Measurements from ENCODE around the gene FLYWCH2.
A peak's percentile ranks its signal among the peaks of the same experiment; 100 is the strongest.

Gene FLYWCH2

DNA sequence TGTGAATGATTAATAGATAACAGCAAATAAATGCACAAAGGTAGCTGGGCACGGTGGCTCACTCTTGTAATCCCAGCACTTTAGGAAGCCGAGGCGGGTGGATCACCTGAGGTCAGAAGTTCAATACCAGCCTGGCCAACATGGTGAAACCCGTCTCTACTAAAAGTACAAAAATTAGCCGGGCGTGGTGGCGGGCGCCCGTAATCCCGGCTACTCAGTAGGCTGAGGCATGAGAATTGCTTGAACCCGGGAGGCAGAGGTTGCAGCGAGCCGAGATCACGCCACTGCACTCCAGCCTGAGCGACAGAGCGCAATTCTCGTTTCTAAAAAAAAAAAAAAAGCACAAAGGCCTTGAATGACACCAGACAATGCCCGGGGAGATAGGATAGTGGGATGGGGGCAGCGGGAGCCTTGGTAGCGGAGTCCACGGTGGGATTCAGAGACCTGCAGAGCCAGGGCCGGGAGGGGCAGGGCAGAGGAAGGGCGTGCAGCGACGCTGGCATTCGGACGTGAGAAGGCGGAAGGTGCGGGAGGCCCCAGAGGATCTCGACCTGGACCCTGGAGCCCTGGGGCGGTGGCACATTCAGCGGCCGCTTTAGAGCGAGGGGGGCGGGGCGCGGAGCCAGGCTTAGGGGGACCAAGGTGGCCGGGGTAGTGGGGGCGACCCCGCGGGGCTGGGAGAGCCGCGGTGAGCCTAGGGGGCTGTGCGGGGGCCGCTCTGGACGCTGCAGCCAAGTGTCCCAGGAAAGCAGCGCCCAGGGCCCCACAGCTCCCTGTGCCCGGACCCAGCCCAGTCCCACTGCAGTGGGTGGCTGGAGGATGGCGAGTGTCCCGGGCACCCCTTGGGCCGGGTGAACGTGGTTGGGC is 999 bp upstream of the FLYWCH2 start:
- DNase-seq (ENCODE audit: low spot score), result peak; percentile 27

DNA sequence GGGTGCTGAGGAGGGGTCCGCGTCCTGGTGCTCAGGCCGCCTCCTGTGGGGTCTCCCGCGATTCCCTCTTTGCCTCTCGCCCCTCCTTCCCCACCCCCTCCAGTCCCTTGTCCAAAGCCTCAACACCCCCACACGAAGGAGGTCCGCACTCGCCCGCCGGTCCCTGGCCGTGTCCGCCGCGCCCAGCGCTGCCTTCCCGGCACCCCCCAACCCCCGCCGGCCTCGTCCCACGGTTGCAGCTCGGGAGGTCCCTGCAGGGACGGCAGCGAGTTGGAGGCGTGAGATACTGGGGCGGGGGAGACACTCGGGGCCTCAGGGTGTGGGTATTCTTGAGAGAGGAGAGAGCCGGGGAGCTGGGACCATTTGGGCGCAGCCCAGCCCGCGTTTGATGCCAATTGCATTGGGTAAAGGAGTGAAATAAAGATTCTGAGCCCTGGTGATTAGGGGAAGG is 468 bp downstream of the FLYWCH2 start:
- DNase-seq (ENCODE audit: low spot score), result peak; percentile 21

DNA sequence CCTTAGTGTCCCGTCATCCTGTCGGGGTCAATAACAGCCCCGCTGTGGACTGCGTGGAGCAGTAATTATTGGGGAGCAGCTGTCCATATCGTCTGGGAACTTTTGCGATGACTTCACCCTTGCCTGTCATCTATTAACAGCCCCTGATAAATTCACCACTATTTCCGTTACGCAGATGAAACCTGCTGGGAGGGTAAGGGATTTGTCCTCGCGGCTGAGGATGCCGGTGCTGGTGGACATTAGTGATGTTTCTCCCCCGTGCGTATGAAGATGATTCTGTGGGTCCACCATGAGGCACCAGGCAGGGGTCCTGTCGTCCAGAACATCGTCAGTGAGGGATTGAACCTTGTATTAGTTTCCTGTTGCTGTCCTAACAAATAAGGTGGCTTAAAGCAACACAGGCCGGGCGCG is 1.0 kb downstream of the FLYWCH2 start:
- no peak for DNase-seq (ENCODE audit: low spot score)

- no peak for DNase-seq (ENCODE audit: low spot score)
Observed at GRCh38 chr16:2894231-2894630, 11.2 kb downstream of the FLYWCH2 start.

DNA sequence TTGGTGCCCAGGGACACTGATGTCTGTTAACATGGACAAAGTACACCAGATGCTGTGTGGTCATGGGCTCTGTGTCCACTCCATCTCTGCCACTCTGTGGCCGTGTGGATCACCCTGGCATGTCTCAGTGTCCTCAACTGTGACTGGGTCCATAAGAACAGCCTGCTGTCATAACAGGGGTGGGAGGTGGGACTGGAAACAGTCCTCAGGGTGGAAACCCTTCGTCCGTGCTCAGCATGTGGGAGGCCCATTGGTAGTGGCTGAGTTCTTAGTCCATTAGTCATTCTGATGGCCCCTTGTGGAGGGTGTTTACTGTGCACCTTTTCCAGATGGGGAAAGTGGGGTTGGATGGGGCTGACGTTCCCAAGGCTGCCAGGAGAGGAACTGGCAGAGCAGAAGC is 12.8 kb downstream of the FLYWCH2 start:
- DNase-seq (ENCODE audit: low spot score), result no peak

- DNase-seq (ENCODE audit: low spot score), result no peak
Observed at GRCh38 chr16:2896480-2897010, 13.5 kb downstream of the FLYWCH2 start.

- DNase-seq (ENCODE audit: low spot score), result no peak
Observed at GRCh38 chr16:2897110-2897509, 14.1 kb downstream of the FLYWCH2 start.

GRCh38 chr16:2898831-2899563 is 16.0 kb downstream of the FLYWCH2 start:
- no peak for DNase-seq (ENCODE audit: low spot score)

GRCh38 chr16:2899564-2900072 is 16.6 kb downstream of the FLYWCH2 start:
- no peak for DNase-seq (ENCODE audit: low spot score)

GRCh38 chr16:2900526-2901075 is 17.6 kb downstream of the FLYWCH2 start:
- no peak for DNase-seq (ENCODE audit: low spot score)

GRCh38 chr16:2902337-2903130 is 19.5 kb downstream of the FLYWCH2 start:
- DNase-seq (ENCODE audit: low spot score), result no peak

- DNase-seq (ENCODE audit: low spot score), result peak; percentile 89
Observed at GRCh38 chr16:2904100-2904921, 21.3 kb downstream of the FLYWCH2 start.

GRCh38 chr16:2904922-2905240 is 21.9 kb downstream of the FLYWCH2 start:
- no peak for DNase-seq (ENCODE audit: low spot score)

- DNase-seq (ENCODE audit: low spot score), result peak; percentile 100
Observed at GRCh38 chr16:2905241-2905987, 22.4 kb downstream of the FLYWCH2 start.

- DNase-seq (ENCODE audit: low spot score), result no peak
Observed at GRCh38 chr16:2905988-2906387, 23.0 kb downstream of the FLYWCH2 start.

DNA sequence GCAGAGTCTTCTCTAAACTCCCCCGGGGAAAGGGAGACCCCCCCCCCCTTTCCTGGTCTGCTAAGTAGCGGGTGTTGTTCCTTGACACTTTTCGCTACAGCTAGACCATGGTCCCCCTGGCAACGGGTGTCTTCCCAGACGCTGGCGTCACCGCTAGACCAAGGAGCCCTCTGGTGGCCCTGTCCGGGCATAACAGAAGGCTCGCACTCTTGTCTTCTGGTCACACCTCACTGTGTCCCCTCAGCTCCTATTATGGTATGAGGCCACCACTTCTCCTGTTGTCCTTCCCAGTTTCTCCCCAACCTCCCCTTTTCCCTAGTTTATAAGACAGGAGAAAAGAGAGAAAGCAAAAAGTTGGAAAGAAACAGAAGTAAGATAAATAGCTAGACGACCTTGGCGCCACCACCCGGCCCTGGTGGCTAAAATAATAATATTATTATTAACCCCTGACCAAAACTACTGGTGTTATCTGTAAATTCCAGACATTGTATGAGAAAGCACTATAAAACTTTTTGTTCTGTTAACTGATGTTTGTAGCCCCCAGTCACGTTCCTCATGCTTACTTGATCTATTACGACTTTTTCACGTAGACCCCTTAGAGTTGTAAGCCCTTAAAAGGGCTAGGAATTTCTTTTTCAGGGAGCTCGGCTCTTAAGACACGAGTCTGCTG is 24.2 kb downstream of the FLYWCH2 start:
- peak; percentile 35 for DNase-seq (ENCODE audit: low spot score)

GRCh38 chr16:2910441-2910969 is 27.5 kb downstream of the FLYWCH2 start:
- no peak for DNase-seq (ENCODE audit: low spot score)

DNA sequence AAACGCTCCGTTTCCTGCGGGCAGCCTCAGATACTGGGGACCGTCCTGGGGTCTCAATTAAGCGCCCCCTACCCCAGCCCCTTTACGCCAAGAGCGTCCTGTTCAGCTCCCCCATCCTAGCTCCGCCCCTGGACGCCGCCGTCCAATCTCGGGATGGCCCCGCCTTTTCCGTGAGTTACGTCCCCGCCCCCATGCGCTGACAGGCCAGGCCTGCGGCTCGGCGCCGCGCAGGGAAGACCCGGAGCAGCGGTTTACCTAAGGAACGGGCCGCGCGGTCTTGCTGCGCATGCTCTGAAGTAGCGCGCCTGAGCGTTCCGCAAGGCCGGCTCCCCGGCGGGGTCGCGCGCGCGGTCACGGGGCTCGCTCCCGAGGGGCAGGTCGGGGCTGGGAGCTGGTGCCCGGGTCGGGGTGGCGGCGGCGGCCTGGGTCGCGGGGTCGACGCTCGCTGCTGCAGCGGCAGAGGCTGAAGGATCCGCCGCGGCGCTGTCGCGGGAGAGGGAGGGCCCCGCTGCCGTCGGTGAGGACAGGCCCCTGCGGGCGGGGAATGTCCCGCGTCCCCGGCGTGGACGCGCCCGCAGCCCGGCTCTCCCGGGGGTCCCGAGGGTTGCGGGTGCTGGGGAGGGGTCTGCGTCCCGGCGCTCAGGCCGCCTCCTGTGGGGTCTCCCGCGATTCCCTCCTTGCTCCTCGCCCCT is 28.8 kb downstream of the FLYWCH2 start, which contains the start of gene FLYWCH1:
Gene FLYWCH1 (plus strand): TSS at position 294 of the 692 bp plus-strand sequence. CDS start 17,755 bp downstream, outside the sequence.
- peak; percentile 97 for DNase-seq (ENCODE audit: low spot score)
